Ascending aorta (tissue), 2 donors: ENCODE measurements around the gene TRIM7. TPM values are rescaled to one million over a fixed set of nuclear protein-coding genes. Genes with fewer than 3 reads are reported as not detected.
"Not testable (repeated sequence)": the region's sequence is repeated elsewhere in the genome, so short reads cannot be mapped to it uniquely, and the experiment has no call there.

Experiments
- DNase-seq, 2 donors: peaks; one replicate each; pipeline ENCODE4 v3.0.0-alpha.2; 2019; ENCODE audit warnings: low spot score in 2 of 2
- H3K27ac ChIP-seq, 2 donors: fragments of 200-600 bp; sonication (generic); one replicate each; pipeline ENCODE4 v1.5.1; 2016 to 2017; ENCODE audit warnings: mild to moderate bottlenecking in 1 of 2
- H3K27me3 ChIP-seq: fragments of 200-600 bp; sonication (generic); one replicate; pipeline ENCODE4 v1.5.1; 2017
- H3K36me3 ChIP-seq, 2 donors: fragments of 200-600 bp; sonication (generic); one replicate each; pipeline ENCODE4 v1.5.1; 2016
- H3K4me1 ChIP-seq, 2 donors: fragments of 200-600 bp; sonication (generic); one replicate each; pipeline ENCODE4 v1.5.1; 2016 to 2017; ENCODE audit warnings: mild to moderate bottlenecking in 1 of 2
- H3K4me3 ChIP-seq, 2 donors: fragments of 200-600 bp; sonication (generic); one replicate each; pipeline ENCODE4 v1.5.1; 2016 to 2017; ENCODE audit warnings: mild to moderate bottlenecking in 1 of 2
- H3K9me3 ChIP-seq, 2 donors: fragments of 200-600 bp; sonication (generic); one replicate each; pipeline ENCODE4 v1.5.1; 2016
- intact Hi-C: fragments of 100-400 bp; cut with DNase I; formaldehyde crosslinking; loops from one replicate; pipeline ENCODE4 v1.15.1; 2023
- total RNA-seq: library from RNA; depleted of rRNA; stranded (reverse); fragments of >200 nt; gene quantifications from one replicate; pipeline ENCODE4 v1.1.0, GENCODE V29; 2016
- TF ChIP-seq, protein P1 (sequence below), 3 experiments: fragments of 200-600 bp in 2 of 3; fragments of 450-650 bp in 1 of 3; sonication (generic) in 2 of 3; IDR thresholded peaks; one replicate each; pipeline ENCODE4 v1.5.1; 2016 to 2019; ENCODE audit warnings: antibody characterized with exemption in 3 of 3, mild to moderate bottlenecking in 1 of 3, moderate library complexity in 1 of 3

The TRIM7 gene
- total RNA-seq, 1 donor from 2014 or later: 6.1 TPM

DNA sequence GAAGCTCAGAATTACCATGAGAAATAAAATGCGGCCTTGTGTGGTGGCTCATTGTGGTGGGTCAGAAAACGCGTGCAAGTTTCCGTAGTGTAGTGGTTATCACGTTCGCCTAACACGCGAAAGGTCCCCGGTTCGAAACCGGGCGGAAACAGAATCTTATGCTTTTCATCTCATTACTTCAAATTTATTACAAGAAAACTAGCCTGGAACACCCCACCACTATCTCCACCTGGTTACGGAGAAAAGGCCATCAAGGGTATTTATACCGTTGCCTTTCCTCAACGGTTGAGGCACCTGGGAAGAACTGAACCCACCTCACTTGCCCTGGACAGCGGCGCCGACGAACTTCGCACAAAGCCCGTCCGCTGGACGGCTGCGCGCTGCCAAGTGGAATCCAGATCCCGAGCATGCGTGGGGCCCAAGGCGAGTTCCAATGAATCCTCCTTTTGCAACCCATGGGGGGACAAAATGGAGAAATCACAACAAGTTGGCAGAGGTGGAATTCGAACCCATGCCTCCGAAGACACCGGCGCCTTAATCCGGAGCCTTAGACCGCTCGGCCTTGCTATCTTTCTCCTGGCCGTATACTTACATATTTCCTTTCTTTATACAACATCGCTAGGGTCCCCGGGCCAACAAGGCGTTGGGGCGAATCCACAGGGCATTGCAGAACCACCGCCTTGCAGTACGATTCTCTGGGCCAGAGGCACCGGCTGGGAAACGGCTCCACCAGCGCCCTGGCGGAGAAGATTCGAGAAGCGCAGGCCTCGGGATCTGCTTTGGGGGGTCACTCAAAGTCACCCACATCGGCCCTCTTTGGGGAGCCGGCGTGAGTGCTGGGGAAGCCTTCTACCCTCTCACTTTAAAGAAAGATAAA is 40.7 kb downstream of the TRIM7 start:
- Histone ChIP-seq H3K4me1 (peaks cover 0 to 3% of the 10 kb centered on the region in 2 donors), H3K27me3 (peaks cover 2% of the 10 kb centered on the region), H3K27ac (no peak overlapping the region), H3K36me3 (no peaks in the 10 kb centered on the region), H3K4me3 (no peak overlapping the region), H3K9me3 (no peaks in the 10 kb centered on the region)
- no peak for DNase-seq
- intact Hi-C loops: loop anchor here (5.0 kb wide), 1 partner anchor 352 kb away; no protein-coding TSS in a partner anchor
- TF ChIP-seq, protein P1, sequence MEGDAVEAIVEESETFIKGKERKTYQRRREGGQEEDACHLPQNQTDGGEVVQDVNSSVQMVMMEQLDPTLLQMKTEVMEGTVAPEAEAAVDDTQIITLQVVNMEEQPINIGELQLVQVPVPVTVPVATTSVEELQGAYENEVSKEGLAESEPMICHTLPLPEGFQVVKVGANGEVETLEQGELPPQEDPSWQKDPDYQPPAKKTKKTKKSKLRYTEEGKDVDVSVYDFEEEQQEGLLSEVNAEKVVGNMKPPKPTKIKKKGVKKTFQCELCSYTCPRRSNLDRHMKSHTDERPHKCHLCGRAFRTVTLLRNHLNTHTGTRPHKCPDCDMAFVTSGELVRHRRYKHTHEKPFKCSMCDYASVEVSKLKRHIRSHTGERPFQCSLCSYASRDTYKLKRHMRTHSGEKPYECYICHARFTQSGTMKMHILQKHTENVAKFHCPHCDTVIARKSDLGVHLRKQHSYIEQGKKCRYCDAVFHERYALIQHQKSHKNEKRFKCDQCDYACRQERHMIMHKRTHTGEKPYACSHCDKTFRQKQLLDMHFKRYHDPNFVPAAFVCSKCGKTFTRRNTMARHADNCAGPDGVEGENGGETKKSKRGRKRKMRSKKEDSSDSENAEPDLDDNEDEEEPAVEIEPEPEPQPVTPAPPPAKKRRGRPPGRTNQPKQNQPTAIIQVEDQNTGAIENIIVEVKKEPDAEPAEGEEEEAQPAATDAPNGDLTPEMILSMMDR (IDR thresholded peaks at IDR 0.05): no peak

DNA sequence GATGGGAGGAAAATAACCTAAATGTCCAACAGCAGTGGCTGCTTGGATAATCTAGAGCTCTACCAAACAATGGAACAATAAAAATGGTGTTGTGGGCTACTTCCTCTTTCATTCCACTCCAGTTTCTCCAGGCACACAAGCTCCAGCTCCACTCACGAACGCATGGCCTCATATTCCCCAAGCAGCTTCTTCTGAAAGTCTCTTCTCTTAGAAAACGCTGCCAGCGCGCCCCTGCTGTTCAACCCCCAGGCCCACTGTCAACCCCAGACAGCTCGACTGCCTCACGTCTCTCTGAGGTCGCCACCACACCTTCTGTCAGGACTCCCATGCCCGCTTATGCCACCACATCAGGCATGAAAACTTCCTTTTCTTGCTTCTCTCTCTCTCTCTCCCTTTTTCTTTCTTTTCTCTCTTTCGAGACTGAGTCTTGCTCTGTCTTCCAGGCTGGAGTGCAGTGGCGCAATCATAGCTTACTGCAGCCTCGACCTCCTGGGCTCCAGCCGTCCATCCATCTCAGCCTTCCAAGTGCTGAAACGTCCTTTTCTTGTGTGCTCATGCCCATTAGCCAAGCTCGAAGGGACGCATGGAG is 41.4 kb downstream of the TRIM7 start:
- intact Hi-C loops: loop anchor here (5.0 kb wide), 1 partner anchor 351 kb away; no protein-coding TSS in a partner anchor
- TF ChIP-seq, protein P1 (IDR thresholded peaks at IDR 0.05): no peak
- DNase-seq: peak in 1 of 2 donors; percentile 61
- H3K27ac ChIP-seq: no peak overlapping the region
- no peaks in the 10 kb centered on the region for H3K36me3 ChIP-seq
- H3K9me3 ChIP-seq: no peaks in the 10 kb centered on the region
- no peaks in the 10 kb centered on the region for H3K27me3 ChIP-seq
- H3K4me1 ChIP-seq: peaks cover 0 to 3% of the 10 kb centered on the region in 2 donors
- no peak overlapping the region for H3K4me3 ChIP-seq

DNA sequence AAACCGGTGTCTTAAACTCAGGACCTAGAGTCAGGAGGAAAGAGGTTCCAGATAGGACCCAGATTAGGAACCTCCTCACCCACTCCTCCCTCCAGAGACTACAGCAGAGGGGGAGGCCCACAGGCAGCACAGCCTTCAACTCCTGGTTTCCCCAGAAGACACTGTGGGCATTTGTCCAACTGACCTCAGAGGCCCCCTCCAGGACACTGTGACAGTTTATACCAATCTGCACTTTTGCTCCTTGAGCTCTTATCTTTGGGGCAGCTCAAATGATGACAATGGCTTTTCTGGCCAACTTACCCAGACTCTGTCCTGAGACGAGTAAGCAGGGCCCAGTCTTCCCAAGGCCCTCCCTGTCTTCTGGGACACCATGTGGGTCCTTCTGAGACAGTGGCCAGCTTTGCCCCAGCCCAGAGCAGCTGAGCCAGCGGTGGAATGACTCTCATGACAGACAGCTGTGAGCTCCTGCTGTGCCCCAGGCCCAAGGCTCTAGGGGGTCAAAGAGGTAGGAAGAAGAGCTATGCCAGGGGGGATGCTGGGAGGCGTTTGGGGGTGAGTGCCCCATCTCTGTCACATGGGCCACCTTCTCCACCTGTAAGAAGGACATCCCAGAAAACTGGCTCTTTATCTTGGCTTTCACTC is 43.3 kb downstream of the TRIM7 start:
- H3K4me3 ChIP-seq: no peak overlapping the region
- peaks cover 0 to 3% of the 10 kb centered on the region in 2 donors for H3K4me1 ChIP-seq
- intact Hi-C loops: loop anchor here (5.0 kb wide), 1 partner anchor 349 kb away; no protein-coding TSS in a partner anchor
- DNase-seq: peak in 1 of 2 donors; percentile 61
- TF ChIP-seq, protein P1 (IDR thresholded peaks at IDR 0.05): no peak
- H3K9me3 ChIP-seq: no peaks in the 10 kb centered on the region
- no peak overlapping the region for H3K27ac ChIP-seq
- H3K27me3 ChIP-seq: no peaks in the 10 kb centered on the region
- H3K36me3 ChIP-seq: no peaks in the 10 kb centered on the region

DNA sequence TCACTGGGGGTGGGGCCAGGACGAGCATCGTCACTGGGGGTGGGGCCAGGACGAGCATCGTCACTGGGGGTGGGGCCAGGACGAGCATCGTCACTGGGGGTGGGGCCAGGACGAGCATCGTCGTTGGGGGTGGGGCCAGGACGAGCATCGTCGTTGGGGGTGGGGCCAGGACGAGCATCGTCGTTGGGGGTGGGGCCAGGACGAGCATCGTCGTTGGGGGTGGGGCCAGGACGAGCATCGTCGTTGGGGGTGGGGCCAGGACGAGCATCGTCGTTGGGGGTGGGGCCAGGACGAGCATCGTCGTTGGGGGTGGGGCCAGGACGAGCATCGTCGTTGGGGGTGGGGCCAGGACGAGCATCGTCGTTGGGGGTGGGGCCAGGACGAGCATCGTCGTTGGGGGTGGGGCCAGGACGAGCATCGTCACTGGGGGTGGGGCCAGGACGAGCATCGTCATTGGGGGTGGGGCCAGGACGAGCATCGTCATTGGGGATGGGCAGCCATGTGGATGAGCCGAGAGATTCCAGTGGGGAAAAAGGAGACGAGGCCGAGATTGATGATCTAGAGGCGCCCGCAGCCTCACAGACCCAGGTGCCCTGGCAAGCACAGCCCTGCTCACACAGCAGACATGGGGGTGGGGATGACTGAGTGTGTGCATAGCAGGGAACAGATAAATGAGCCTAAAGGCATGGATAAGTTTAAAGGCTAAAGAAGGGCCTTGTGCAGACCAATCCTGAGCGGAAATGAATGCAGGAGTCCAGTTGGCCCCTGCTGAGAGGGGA is 44.1 kb downstream of the TRIM7 start:
- H3K4me3 ChIP-seq: peak overlapping the region in 1 of 2 donors; percentile 23
- not testable (repeated sequence) for H3K27me3 ChIP-seq, H3K27ac ChIP-seq, H3K36me3 ChIP-seq, H3K4me1 ChIP-seq, H3K9me3 ChIP-seq
- intact Hi-C loops: loop anchor here (5.0 kb wide), 1 partner anchor 349 kb away; no protein-coding TSS in a partner anchor
- peak in 1 of 2 donors; percentile 66 for DNase-seq

DNA sequence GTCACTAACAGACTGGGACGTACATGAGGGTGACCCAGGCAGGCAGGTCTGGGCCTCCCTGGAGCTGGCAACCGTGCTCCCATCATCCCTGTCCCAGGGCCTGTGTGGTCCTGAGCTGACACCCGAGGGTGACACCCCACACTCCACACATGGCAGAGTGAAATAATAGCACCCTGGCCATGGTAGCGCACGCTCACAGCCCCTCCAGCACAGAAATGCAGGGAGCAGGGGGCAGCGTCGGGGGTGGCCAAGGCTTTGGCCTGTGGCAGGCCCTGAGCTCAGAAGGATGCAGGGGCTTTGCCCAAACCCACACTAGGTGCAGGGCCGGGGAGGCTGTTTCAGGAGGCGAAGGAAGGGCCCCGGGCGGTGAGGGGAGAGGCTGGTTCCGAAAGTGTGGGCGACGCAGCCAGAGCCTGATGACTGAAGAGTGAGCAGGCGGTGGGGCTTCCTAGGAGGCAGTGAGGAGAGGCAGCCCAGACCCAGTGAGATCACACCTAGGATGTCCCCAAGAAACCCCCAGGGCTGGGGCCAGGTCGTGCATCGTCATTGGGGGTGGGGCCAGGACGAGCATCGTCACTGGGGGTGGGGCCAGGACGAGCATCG is 44.7 kb downstream of the TRIM7 start:
- peak in 1 of 2 donors; percentile 83 for DNase-seq
- Histone ChIP-seq H3K27ac (peak overlapping the region in 1 of 2 donors; percentile 55), H3K4me1 (peaks cover 0 to 3% of the 10 kb centered on the region in 2 donors), H3K27me3 (no peaks in the 10 kb centered on the region), H3K9me3 (no peaks in the 10 kb centered on the region), H3K36me3 (no peaks in the 10 kb centered on the region), H3K4me3 (peak overlapping the region in 1 of 2 donors; percentile 23)
- intact Hi-C loops: loop anchor here (5.0 kb wide), 1 partner anchor 348 kb away; no protein-coding TSS in a partner anchor
- TF ChIP-seq, protein P1 (IDR thresholded peaks at IDR 0.05): no peak
